HepG2 (cell line): ENCODE data around the gene HDLBP. TPM values are rescaled to one million over a fixed set of nuclear protein-coding genes. Genes with fewer than 3 reads are reported as not detected.

Experiments used
- ATAC-seq: fragments of 200-7000 bp; cut with Tn5 transposase; 3 replicates; pipeline ENCODE4 v1.9.1; 2020; ENCODE audit warnings: mild to moderate bottlenecking, moderate library complexity
- BruUV-seq: library from RNA; stranded (reverse); fragments of 400-500 nt; replicated peaks from 2 replicates; lab custom pipeline; 2021; lab: Mats Ljungman, UMichigan
- CTCF ChIA-PET: fragments of 300-600 bp; formaldehyde crosslinking; extraction: SDS; loops from one replicate; lab custom pipeline; 2021; ENCODE audit warnings: low total read pairs, inconsistent platforms, low intra/inter-chr PET ratio; lab: Yijun Ruan, JAX
- POLR2A ChIA-PET: fragments of 350-600 bp; sonication (Branson Sonifier 250); formaldehyde crosslinking; loops from one replicate; lab custom pipeline; 2020; ENCODE audit warnings: antibody characterized with exemption, inconsistent platforms; lab: Yijun Ruan, JAX
- DNase-seq: peaks from one replicate; pipeline ENCODE4 v3.0.0-alpha.2; 2015; ENCODE audit warnings: low spot score
- FAIRE-seq: peaks from 3 replicates; lab custom pipeline; 2011; peaks lifted over from hg19 to GRCh38; lab: Jason Lieb, UNC
- H2AFZ ChIP-seq: one replicate; pipeline ENCODE4 v1.6.1; 2011; ENCODE audit warnings: low read length, inconsistent platforms
- H3K27ac ChIP-seq: fragments of 300-600 bp; 3 replicates; pipeline ENCODE4 v1.8.0; 2011; ENCODE audit warnings: mixed run types, mild to moderate bottlenecking, mixed read lengths, low read length, inconsistent platforms; ENCODE audit not compliant: insufficient read depth; ENCODE audit errors: extremely low read length
- H3K27me3 ChIP-seq, 2 experiments: fragments of 200-600 bp in 1 of 2; 2 replicates in 1 of 2; 3 replicates in 1 of 2; pipeline versions ENCODE4 v1.6.0 to v1.8.0; 2011; ENCODE audit warnings: low read length in 2 of 2, mild to moderate bottlenecking in 2 of 2, moderate library complexity in 2 of 2, inconsistent platforms in 1 of 2; ENCODE audit not compliant: insufficient read depth in 2 of 2, control insufficient read depth in 1 of 2
- H3K36me3 ChIP-seq, 2 experiments: fragments of 200-600 bp in 1 of 2; replicated peaks in 1 of 2; 2 replicates in 1 of 2; 3 replicates in 1 of 2; pipeline versions ENCODE4 v1.5.1 to v1.8.0; 2011; ENCODE audit warnings: low read length in 2 of 2, inconsistent platforms in 1 of 2; ENCODE audit not compliant: insufficient read depth in 2 of 2, control insufficient read depth in 1 of 2
- H3K4me1 ChIP-seq: 2 replicates; pipeline ENCODE4 v1.5.1; 2012; ENCODE audit warnings: low read length, inconsistent platforms; ENCODE audit not compliant: insufficient read depth
- H3K4me2 ChIP-seq: 2 replicates; pipeline ENCODE4 v1.6.0; 2011; ENCODE audit warnings: low read depth, low read length, inconsistent platforms
- H3K4me3 ChIP-seq, 3 experiments: fragments of 200-600 bp in 1 of 3; sonication (generic), shearing (Covaris generic) in 1 of 3; replicated peaks in 1 of 3; 2 replicates each; pipeline ENCODE4 v1.5.1; 2011 to 2016; ENCODE audit warnings: low read length in 3 of 3, inconsistent platforms in 2 of 3, low read depth in 2 of 3, mild to moderate bottlenecking in 2 of 3, control low read depth in 1 of 3, mixed read lengths in 1 of 3; ENCODE audit not compliant: insufficient read depth in 1 of 3
- H3K79me2 ChIP-seq: one replicate; pipeline ENCODE4 v1.6.1; 2011; ENCODE audit warnings: low read length, inconsistent platforms; ENCODE audit not compliant: insufficient read depth
- H3K9ac ChIP-seq: 2 replicates; pipeline ENCODE4 v1.6.0; 2011; ENCODE audit warnings: mild to moderate bottlenecking, low read depth, low read length, inconsistent platforms; ENCODE audit not compliant: insufficient read depth
- H3K9me3 ChIP-seq: 2 replicates; pipeline ENCODE4 v1.5.1; 2012; ENCODE audit warnings: mild to moderate bottlenecking, low read length
- H4K20me1 ChIP-seq: 2 replicates; pipeline ENCODE4 v1.6.0; 2011; ENCODE audit warnings: inconsistent platforms, mild to moderate bottlenecking, low read length, moderate library complexity; ENCODE audit not compliant: insufficient read depth
- WGBS: methylation state at CpG from one replicate; pipeline ENCODE4 v1.1.6; 2017; ENCODE audit warnings: low lambda C conversion rate; 5-methylcytosine and 5-hydroxymethylcytosine counted together
- in situ Hi-C: cut with HindIII; loops from 2 replicates; pipeline ENCODE4 v1.10.0; 2017; ENCODE audit warnings: low pct_unique_long_range_greater_than_20kb; ENCODE audit not compliant: extremely low pct_ligation_motif_present
- intact Hi-C: fragments of 100-400 bp; cut with micrococcal nuclease; formaldehyde crosslinking; loops from one replicate; pipeline ENCODE4 v1.10.0; 2022; ENCODE audit not compliant: unreplicated experiment
- polyA plus RNA-seq, 8 experiments: library from polyadenylated mRNA; depleted of rRNA in 3 of 8; stranded (reverse) in 7 of 8; unstranded in 1 of 8; fragments of >200 nt; fragmentation: Illumina TruSeq in 4 of 8; extraction: Trizol in 4 of 8; gene quantifications; 2 replicates each; pipeline versions ENCODE4 v1.2.1 to v1.2.3, GENCODE V29; 2011 to 2016; ENCODE audit warnings: low read depth in 4 of 8, missing spikeins in 1 of 8, mixed read lengths in 1 of 8; ENCODE audit not compliant: insufficient read depth in 1 of 8
- total RNA-seq, 5 experiments: library from RNA; depleted of rRNA; stranded (reverse); fragments of >200 nt; fragmentation: Illumina TruSeq; extraction: Trizol; gene quantifications; 2 replicates each; pipeline ENCODE4 v1.2.3, GENCODE V29; 2016; ENCODE audit warnings: low read depth in 1 of 5
- TF ChIP-seq, protein P1 (sequence below): sonication (generic); formaldehyde crosslinking; IDR thresholded peaks from 2 replicates; pipeline ENCODE4 v1.5.0; 2020; ENCODE audit warnings: missing genetic modification reagents
- TF ChIP-seq, protein P2 (sequence below): sonication (generic); formaldehyde crosslinking; IDR thresholded peaks from 2 replicates; pipeline ENCODE4 v1.4.0; 2020; ENCODE audit warnings: missing genetic modification reagents

HDLBP gene
- total and polyA plus RNA-seq, 2 of the 13 experiments (the other 11 are each of a cell fraction or from before 2014, with no cell fraction given), result 464 to 707 TPM

DNA sequence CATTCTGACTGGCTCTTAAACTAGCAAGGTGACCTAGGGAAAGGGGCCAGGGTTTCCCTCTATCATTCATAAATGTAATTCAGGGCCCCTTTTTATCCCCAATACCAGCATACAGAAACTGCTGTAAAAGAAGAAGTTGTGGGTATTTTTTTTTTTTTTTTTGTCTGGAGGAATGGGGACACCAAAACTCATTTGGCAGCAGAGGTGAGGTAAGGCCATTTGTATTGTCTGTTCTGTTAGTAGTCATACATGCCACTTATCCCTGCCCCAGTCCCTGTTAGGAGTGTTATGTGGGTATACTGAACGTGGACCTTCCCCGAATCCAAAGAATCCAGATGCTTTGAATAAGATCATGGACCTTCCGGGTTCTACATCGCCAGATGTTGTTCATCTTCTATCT lies 1.9 kb upstream of the HDLBP start:
- peak overlapping the region; percentile 93 for H3K27ac ChIP-seq
- FAIRE-seq, result no peak
- peaks cover 75% of the 10 kb centered on the region for H3K4me1 ChIP-seq
- BruUV-seq, result no TSS peak
- H3K9ac ChIP-seq, result peak overlapping the region; percentile 97
- POLR2A ChIA-PET, result interaction anchor here (0.7 to 4.3 kb wide), 3 partner anchors 34 to 58 kb away, joined by 3 to 55 read pairs (median 3); no protein-coding TSS in a partner anchor
- H3K9me3 ChIP-seq, result no peaks in the 10 kb centered on the region
- CTCF ChIA-PET, result no interaction called here
- intact Hi-C loops (loop anchor here (2.0 kb wide), 2 partner anchors 33 to 319 kb away; partner anchors contain the start of genes ATG4B and THAP4), in situ Hi-C loops (loop anchor here (5.0 kb wide), 2 partner anchors 35 to 50 kb away; no protein-coding TSS in a partner anchor)
- 35% methylated on average over 4 of the region's 4 CpGs for WGBS
- no peak overlapping the region for H2AFZ ChIP-seq
- H3K4me2 ChIP-seq, result peak overlapping the region; percentile 98
- H3K36me3 ChIP-seq, result peaks cover 0 to 5% of the 10 kb centered on the region in 2 experiments; a peak in 2 of 5 replicates
- H3K79me2 ChIP-seq, result peaks cover 89% of the 10 kb centered on the region
- TF ChIP-seq, protein P1, sequence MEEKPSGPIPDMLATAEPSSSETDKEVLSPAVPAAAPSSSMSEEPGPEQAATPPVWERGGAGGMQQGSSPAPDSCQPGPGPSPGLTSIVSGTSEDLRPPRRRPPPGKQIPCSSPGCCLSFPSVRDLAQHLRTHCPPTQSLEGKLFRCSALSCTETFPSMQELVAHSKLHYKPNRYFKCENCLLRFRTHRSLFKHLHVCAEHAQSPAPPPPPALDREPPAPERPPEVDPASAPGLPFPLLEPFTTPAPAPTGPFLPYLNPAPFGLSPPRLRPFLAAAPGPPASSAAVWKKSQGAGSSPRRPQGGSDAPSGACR (CRISPR knock-in tag), result 0 out of 2 replicates have a peak, but pooled peaks have one; percentile 39
- TF ChIP-seq, protein P2, sequence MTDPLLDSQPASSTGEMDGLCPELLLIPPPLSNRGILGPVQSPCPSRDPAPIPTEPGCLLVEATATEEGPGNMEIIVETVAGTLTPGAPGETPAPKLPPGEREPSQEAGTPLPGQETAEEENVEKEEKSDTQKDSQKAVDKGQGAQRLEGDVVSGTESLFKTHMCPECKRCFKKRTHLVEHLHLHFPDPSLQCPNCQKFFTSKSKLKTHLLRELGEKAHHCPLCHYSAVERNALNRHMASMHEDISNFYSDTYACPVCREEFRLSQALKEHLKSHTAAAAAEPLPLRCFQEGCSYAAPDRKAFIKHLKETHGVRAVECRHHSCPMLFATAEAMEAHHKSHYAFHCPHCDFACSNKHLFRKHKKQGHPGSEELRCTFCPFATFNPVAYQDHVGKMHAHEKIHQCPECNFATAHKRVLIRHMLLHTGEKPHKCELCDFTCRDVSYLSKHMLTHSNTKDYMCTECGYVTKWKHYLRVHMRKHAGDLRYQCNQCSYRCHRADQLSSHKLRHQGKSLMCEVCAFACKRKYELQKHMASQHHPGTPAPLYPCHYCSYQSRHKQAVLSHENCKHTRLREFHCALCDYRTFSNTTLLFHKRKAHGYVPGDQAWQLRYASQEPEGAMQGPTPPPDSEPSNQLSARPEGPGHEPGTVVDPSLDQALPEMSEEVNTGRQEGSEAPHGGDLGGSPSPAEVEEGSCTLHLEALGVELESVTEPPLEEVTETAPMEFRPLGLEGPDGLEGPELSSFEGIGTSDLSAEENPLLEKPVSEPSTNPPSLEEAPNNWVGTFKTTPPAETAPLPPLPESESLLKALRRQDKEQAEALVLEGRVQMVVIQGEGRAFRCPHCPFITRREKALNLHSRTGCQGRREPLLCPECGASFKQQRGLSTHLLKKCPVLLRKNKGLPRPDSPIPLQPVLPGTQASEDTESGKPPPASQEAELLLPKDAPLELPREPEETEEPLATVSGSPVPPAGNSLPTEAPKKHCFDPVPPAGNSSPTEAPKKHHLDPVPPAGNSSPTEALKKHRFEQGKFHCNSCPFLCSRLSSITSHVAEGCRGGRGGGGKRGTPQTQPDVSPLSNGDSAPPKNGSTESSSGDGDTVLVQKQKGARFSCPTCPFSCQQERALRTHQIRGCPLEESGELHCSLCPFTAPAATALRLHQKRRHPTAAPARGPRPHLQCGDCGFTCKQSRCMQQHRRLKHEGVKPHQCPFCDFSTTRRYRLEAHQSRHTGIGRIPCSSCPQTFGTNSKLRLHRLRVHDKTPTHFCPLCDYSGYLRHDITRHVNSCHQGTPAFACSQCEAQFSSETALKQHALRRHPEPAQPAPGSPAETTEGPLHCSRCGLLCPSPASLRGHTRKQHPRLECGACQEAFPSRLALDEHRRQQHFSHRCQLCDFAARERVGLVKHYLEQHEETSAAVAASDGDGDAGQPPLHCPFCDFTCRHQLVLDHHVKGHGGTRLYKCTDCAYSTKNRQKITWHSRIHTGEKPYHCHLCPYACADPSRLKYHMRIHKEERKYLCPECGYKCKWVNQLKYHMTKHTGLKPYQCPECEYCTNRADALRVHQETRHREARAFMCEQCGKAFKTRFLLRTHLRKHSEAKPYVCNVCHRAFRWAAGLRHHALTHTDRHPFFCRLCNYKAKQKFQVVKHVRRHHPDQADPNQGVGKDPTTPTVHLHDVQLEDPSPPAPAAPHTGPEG (CRISPR knock-in tag), result no peak
- H3K27me3 ChIP-seq, result no peaks in the 10 kb centered on the region; a peak in 1 of 5 replicates
- no peak for ATAC-seq
- H4K20me1 ChIP-seq, result peaks cover 59% of the 10 kb centered on the region
- peak overlapping the region; percentile 92 to 96 (median 96); a peak in 5 of 6 replicates for H3K4me3 ChIP-seq
- no peak for DNase-seq
